Adrenal gland (tissue), 12 donors: ENCODE measurements around the gene FBLN1. TPM values are rescaled to one million over a fixed set of nuclear protein-coding genes. Genes with fewer than 3 reads are reported as not detected.

Source experiments
- DNase-seq, 7 donors: peaks; one replicate each; pipeline ENCODE4 v3.0.0-alpha.2; 2019 to 2020
- H3K27ac ChIP-seq, 5 donors: fragments of 200-600 bp; sonication (generic) in 4 of 5; 1 replicate in 3 of 5; 2 replicates in 2 of 5; pipeline versions ENCODE4 v1.5.1 to v1.8.0; 2016 to 2020; ENCODE audit warnings: mild to moderate bottlenecking in 1 of 5
- H3K27me3 ChIP-seq: fragments of 200-600 bp; 2 replicates; pipeline ENCODE4 v1.8.0; 2021
- H3K36me3 ChIP-seq, 2 donors: fragments of 200-600 bp; replicated peaks in 1 of 2; 1 replicate in 1 of 2; 2 replicates in 1 of 2; pipeline versions ENCODE4 v1.5.1 to v1.8.0; 2018 to 2022
- H3K4me1 ChIP-seq, 2 donors: fragments of 200-600 bp; replicated peaks in 1 of 2; 1 replicate in 1 of 2; 2 replicates in 1 of 2; pipeline versions ENCODE4 v1.5.1 to v1.8.0; 2018 to 2021
- H3K4me3 ChIP-seq, 4 donors: fragments of 200-600 bp; sonication (generic) in 3 of 4; one replicate each; pipeline ENCODE4 v1.5.1; 2016 to 2018
- H3K9me3 ChIP-seq, 3 donors: fragments of 200-600 bp; sonication (generic) in 1 of 3; replicated peaks in 1 of 3; 1 replicate in 2 of 3; 2 replicates in 1 of 3; pipeline versions ENCODE4 v1.5.1 to v1.8.0; 2016 to 2021
- CTCF ChIP-seq, 6 experiments: fragments of 450-650 bp in 4 of 6; fragments of 200-600 bp in 2 of 6; sonication (generic) in 1 of 6; IDR thresholded peaks; 1 replicate in 5 of 6; 2 replicates in 1 of 6; pipeline versions ENCODE4 v1.5.1 to v1.8.0; 2016 to 2021; ENCODE audit warnings: antibody characterized with exemption in 6 of 6, mild to moderate bottlenecking in 2 of 6, moderate library complexity in 1 of 6
- POLR2A ChIP-seq, 2 donors: fragments of 450-650 bp; IDR thresholded peaks; one replicate each; pipeline ENCODE4 v1.6.1; 2017; ENCODE audit warnings: antibody characterized with exemption in 2 of 2, mild to moderate bottlenecking in 2 of 2, moderate library complexity in 1 of 2
- WGBS, 4 donors: extraction: QIAGEN DNeasy Blood & Tissue Kit in 2 of 4; methylation state at CpG; one replicate each; pipeline versions ENCODE4 v1.1.5 to v1.1.7; 2013 to 2017; 5-methylcytosine and 5-hydroxymethylcytosine counted together
- intact Hi-C, 2 donors: fragments of 100-400 bp; cut with DNase I; formaldehyde crosslinking; loops; one replicate each; pipeline versions ENCODE4 v1.14.1 to v1.15.0; 2022 to 2023
- polyA plus RNA-seq, 3 donors: library from polyadenylated mRNA; stranded (reverse); fragments of 200-250 nt in 2 of 3; fragments of 350-450 nt in 1 of 3; fragmentation: Illumina TruSeq in 1 of 3; extraction: RNeasy Lipid Tissue Mini Kit (QIAGEN cat#74804) in 1 of 3; gene quantifications; one replicate each; pipeline ENCODE4 v1.2.3, GENCODE V29; 2013 to 2014
- total RNA-seq, 9 donors: library from RNA; depleted of rRNA in 4 of 9; stranded (reverse); fragments of >200 nt in 4 of 9; fragments of 120-200 nt in 1 of 9; fragmentation: NEBNext Ultra II Directional in 1 of 9; extraction: Animal tissue kit (Norgen Biotek cat#: 25700) in 1 of 9; gene quantifications; one replicate each; pipeline versions ENCODE4 v1.1.0 to v1.2.4, GENCODE V29; 2013 to 2023
- donor health status: healthy with polysubstance abuse.
- donor health status: Bipolar disorder and iron deficiency.
- donor health status: DM: yes; HTN: yes; CAD: no.
- donor health status: DM: no; HTN: no; CAD: no.
- donor health status: DM: no; HTN: no; CAD: no.
- donor health status: DM: yes; HTN: yes; CAD: no.

Gene FBLN1
- total and polyA plus RNA-seq, 12 donors, result 13.0 to 387 (median 148) TPM

DNA sequence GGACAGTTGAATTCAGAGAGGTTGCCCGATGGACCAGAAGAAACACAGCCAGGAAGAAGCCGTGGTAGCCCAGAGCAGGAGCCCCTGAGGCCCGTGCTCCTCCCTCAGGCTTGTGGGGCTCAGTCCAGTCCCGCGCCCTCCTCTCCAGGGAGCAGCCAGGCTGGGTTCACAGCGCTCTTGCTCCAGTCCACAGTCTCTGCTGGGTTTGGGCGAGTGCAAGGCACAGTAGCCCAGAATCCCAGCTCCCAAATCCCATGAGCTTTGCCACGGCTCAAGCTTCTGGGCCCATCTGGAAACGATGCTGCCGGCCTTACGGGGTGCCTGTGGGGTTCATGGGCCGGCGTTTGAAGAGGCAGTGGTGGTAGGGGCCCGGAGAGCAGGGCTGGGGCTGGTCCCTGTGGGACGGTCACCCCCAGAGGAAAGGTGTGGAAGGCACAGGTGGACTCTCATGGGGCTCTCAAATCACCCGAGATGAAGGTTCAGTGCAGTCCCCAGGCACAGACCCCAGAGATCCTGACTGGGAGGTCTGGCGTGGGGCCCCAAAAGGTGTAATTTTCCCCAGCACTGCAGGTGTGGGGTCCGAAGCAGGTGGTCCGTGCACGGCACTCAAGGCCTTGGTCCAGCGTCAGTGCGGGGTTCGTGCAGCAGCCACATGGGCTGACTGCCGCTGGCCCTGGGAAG is 138.4 kb downstream of the FBLN1 start:
- TF ChIP-seq POLR2A (IDR thresholded peaks at IDR 0.05) (no peak), CTCF (IDR thresholded peaks at IDR 0.05) (no peak)
- intact Hi-C loops, result loop anchor here in 1 of 2 donors (10.0 kb wide), 1 partner anchor 194 kb away; no protein-coding TSS in a partner anchor
- H3K4me3 ChIP-seq, result no peak overlapping the region
- peaks cover 20% of the 10 kb centered on the region for H3K27me3 ChIP-seq
- peaks cover 0 to 6% of the 10 kb centered on the region in 2 donors for H3K4me1 ChIP-seq
- H3K9me3 ChIP-seq, result no peaks in the 10 kb centered on the region
- DNase-seq, result peak in 1 of 7 donors; percentile 24
- H3K36me3 ChIP-seq, result no peaks in the 10 kb centered on the region
- H3K27ac ChIP-seq, result no peak overlapping the region
- WGBS, 4 donors, result 80 to 92% (median 83%) methylated on average over 6 to 24 of the region's 24 CpGs

DNA sequence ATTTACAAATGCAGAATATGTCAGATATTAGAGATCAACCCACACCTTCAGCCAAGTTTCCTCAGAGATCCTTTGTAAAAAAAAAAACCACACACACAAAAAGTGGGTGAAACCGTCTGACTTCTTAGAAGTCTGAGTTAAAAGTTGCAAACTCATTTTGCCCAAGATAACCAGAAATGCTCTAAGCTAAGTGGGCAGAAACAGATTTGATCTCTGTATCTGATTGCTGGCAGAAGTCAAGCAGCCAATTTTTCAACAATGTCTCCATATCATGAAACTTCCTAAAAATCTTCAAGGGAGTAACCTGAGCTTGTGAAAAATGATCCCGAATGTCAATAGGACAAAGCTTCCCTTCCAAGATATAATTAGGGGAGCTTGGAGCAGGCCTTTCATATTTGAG is 140.3 kb downstream of the FBLN1 start:
- intact Hi-C loops, result loop anchor here in 1 of 2 donors (10.0 kb wide), 1 partner anchor 192 kb away; no protein-coding TSS in a partner anchor
- Histone ChIP-seq H3K4me3 (no peak overlapping the region), H3K27me3 (peaks cover 20% of the 10 kb centered on the region), H3K4me1 (peaks cover 0 to 6% of the 10 kb centered on the region in 2 donors), H3K9me3 (no peaks in the 10 kb centered on the region), H3K36me3 (no peaks in the 10 kb centered on the region), H3K27ac (no peak overlapping the region)
- no peak for DNase-seq
- 42 to 55% (median 47%) methylated on average over 2 of the region's 2 CpGs for WGBS, 4 donors
- TF ChIP-seq POLR2A (IDR thresholded peaks at IDR 0.05), result no peak

GRCh38 chr22:45644714-45645113 is 142.0 kb downstream of the FBLN1 start:
- Histone ChIP-seq H3K4me1 (peaks cover 0 to 6% of the 10 kb centered on the region in 2 donors), H3K36me3 (no peaks in the 10 kb centered on the region), H3K4me3 (no peak overlapping the region), H3K27ac (no peak overlapping the region), H3K27me3 (peaks cover 15% of the 10 kb centered on the region), H3K9me3 (no peaks in the 10 kb centered on the region)
- no peak for TF ChIP-seq CTCF (IDR thresholded peaks at IDR 0.05)
- TF ChIP-seq POLR2A (IDR thresholded peaks at IDR 0.05), result no peak
- 70 to 81% (median 75%) methylated on average over 12 of the region's 12 CpGs for WGBS, 4 donors
- intact Hi-C loops, result loop anchor here in 1 of 2 donors (5.0 to 10.0 kb wide), 2 partner anchors 67 to 190 kb away; no protein-coding TSS in a partner anchor
- peak in 1 of 7 donors; percentile 39 for DNase-seq

GRCh38 chr22:45645150-45645525 is 142.5 kb downstream of the FBLN1 start:
- TF ChIP-seq POLR2A (IDR thresholded peaks at IDR 0.05) (no peak), CTCF (IDR thresholded peaks at IDR 0.05) (no peak)
- Histone ChIP-seq H3K4me1 (peaks cover 0 to 6% of the 10 kb centered on the region in 2 donors), H3K4me3 (no peak overlapping the region), H3K27ac (no peak overlapping the region), H3K9me3 (no peaks in the 10 kb centered on the region), H3K36me3 (no peaks in the 10 kb centered on the region), H3K27me3 (peaks cover 15% of the 10 kb centered on the region)
- 36 to 41% (median 38%) methylated on average over 11 to 16 of the region's 16 CpGs for WGBS, 4 donors
- no peak for DNase-seq
- intact Hi-C loops, result loop anchor here in 1 of 2 donors (5.0 to 10.0 kb wide), 2 partner anchors 68 to 190 kb away; no protein-coding TSS in a partner anchor
